HepG2 (cell line): ENCODE results near the gene ZNRD2. TPM values are rescaled to one million over a fixed set of nuclear protein-coding genes. Genes with fewer than 3 reads are reported as not detected.

Experiments used
- ASH2L ChIP-seq: fragments of 300-600, 200-600 bp; sonication (generic); IDR thresholded peaks from 2 replicates; pipeline ENCODE4 v1.7.0; 2017; ENCODE audit warnings: low read depth, mild to moderate bottlenecking, moderate library complexity, mixed read lengths, low read length; ENCODE audit not compliant: insufficient read length
- DNMT1 ChIP-seq: sonication (generic); formaldehyde crosslinking; IDR thresholded peaks from 2 replicates; pipeline ENCODE4 v1.5.1; 2020; ENCODE audit warnings: mild to moderate bottlenecking, missing genetic modification reagents
- ELF1 ChIP-seq: sonication (generic); formaldehyde crosslinking; IDR thresholded peaks from 2 replicates; pipeline ENCODE4 v1.4.0; 2020; ENCODE audit warnings: missing genetic modification reagents
- HNRNPLL ChIP-seq: fragments of 200-400 bp; formaldehyde crosslinking; IDR thresholded peaks from 2 replicates; pipeline ENCODE4 v1.6.1; 2017; ENCODE audit warnings: mild to moderate bottlenecking, low read depth, low read length; ENCODE audit not compliant: poor library complexity, severe bottlenecking
- RBFOX2 ChIP-seq: fragments of 200-400 bp; formaldehyde crosslinking; IDR thresholded peaks from 2 replicates; pipeline ENCODE4 v1.6.1; 2017; ENCODE audit warnings: low read depth, mild to moderate bottlenecking, low read length
- TRAFD1 ChIP-seq: sonication (generic); formaldehyde crosslinking; IDR thresholded peaks from 2 replicates; pipeline ENCODE4 v1.5.1; 2020; ENCODE audit warnings: missing genetic modification reagents, mild to moderate bottlenecking, borderline replicate concordance
- XBP1 ChIP-seq: sonication (generic); formaldehyde crosslinking; IDR thresholded peaks from 2 replicates; pipeline ENCODE4 v1.5.0; 2020; ENCODE audit warnings: missing genetic modification reagents
- ZKSCAN5 ChIP-seq: sonication (generic); formaldehyde crosslinking; IDR thresholded peaks from 2 replicates; pipeline ENCODE4 v1.5.1; 2020; ENCODE audit warnings: mild to moderate bottlenecking, missing genetic modification reagents
- polyA plus RNA-seq, 8 experiments: library from polyadenylated mRNA; depleted of rRNA in 3 of 8; stranded (reverse) in 7 of 8; unstranded in 1 of 8; fragments of >200 nt; fragmentation: Illumina TruSeq in 4 of 8; extraction: Trizol in 4 of 8; gene quantifications; 2 replicates each; pipeline versions ENCODE4 v1.2.1 to v1.2.3, GENCODE V29; 2011 to 2016; ENCODE audit warnings: low read depth in 4 of 8, missing spikeins in 1 of 8, mixed read lengths in 1 of 8; ENCODE audit not compliant: insufficient read depth in 1 of 8
- total RNA-seq, 5 experiments: library from RNA; depleted of rRNA; stranded (reverse); fragments of >200 nt; fragmentation: Illumina TruSeq; extraction: Trizol; gene quantifications; 2 replicates each; pipeline ENCODE4 v1.2.3, GENCODE V29; 2016; ENCODE audit warnings: low read depth in 1 of 5
- TF ChIP-seq, protein P1 (sequence below): sonication (generic); formaldehyde crosslinking; IDR thresholded peaks from 2 replicates; pipeline ENCODE4 v1.4.0; 2020; ENCODE audit warnings: missing genetic modification reagents
- TF ChIP-seq, protein P2 (sequence below): sonication (generic); formaldehyde crosslinking; IDR thresholded peaks from 2 replicates; pipeline ENCODE4 v1.4.0; 2020; ENCODE audit warnings: missing genetic modification reagents
- TF ChIP-seq, protein P3 (sequence below): sonication (generic); formaldehyde crosslinking; IDR thresholded peaks from 2 replicates; pipeline ENCODE4 v1.4.0; 2020; ENCODE audit warnings: missing genetic modification reagents, mild to moderate bottlenecking, borderline replicate concordance
- TF ChIP-seq, protein P4 (sequence below): IDR thresholded peaks from 2 replicates; pipeline ENCODE4 v1.6.1; 2018; ENCODE audit warnings: missing genetic modification reagents

ZNRD2 gene
- total and polyA plus RNA-seq, 2 of the 13 experiments (the other 11 are each of a cell fraction or from before 2014, with no cell fraction given): 29.2 to 34.0 TPM

GRCh38 chr11:65551572-65552387, 18.5 kb upstream of the ZNRD2 start (continued):
- TF ChIP-seq HNRNPLL: no peak
- no peak for TF ChIP-seq DNMT1 (CRISPR knock-in tag)
- no peak for TF ChIP-seq ASH2L
- TF ChIP-seq, protein P1, sequence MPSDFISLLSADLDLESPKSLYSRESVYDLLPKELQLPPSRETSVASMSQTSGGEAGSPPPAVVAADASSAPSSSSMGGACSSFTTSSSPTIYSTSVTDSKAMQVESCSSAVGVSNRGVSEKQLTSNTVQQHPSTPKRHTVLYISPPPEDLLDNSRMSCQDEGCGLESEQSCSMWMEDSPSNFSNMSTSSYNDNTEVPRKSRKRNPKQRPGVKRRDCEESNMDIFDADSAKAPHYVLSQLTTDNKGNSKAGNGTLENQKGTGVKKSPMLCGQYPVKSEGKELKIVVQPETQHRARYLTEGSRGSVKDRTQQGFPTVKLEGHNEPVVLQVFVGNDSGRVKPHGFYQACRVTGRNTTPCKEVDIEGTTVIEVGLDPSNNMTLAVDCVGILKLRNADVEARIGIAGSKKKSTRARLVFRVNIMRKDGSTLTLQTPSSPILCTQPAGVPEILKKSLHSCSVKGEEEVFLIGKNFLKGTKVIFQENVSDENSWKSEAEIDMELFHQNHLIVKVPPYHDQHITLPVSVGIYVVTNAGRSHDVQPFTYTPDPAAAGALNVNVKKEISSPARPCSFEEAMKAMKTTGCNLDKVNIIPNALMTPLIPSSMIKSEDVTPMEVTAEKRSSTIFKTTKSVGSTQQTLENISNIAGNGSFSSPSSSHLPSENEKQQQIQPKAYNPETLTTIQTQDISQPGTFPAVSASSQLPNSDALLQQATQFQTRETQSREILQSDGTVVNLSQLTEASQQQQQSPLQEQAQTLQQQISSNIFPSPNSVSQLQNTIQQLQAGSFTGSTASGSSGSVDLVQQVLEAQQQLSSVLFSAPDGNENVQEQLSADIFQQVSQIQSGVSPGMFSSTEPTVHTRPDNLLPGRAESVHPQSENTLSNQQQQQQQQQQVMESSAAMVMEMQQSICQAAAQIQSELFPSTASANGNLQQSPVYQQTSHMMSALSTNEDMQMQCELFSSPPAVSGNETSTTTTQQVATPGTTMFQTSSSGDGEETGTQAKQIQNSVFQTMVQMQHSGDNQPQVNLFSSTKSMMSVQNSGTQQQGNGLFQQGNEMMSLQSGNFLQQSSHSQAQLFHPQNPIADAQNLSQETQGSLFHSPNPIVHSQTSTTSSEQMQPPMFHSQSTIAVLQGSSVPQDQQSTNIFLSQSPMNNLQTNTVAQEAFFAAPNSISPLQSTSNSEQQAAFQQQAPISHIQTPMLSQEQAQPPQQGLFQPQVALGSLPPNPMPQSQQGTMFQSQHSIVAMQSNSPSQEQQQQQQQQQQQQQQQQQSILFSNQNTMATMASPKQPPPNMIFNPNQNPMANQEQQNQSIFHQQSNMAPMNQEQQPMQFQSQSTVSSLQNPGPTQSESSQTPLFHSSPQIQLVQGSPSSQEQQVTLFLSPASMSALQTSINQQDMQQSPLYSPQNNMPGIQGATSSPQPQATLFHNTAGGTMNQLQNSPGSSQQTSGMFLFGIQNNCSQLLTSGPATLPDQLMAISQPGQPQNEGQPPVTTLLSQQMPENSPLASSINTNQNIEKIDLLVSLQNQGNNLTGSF (CRISPR knock-in tag): no peak
- TF ChIP-seq, protein P2, sequence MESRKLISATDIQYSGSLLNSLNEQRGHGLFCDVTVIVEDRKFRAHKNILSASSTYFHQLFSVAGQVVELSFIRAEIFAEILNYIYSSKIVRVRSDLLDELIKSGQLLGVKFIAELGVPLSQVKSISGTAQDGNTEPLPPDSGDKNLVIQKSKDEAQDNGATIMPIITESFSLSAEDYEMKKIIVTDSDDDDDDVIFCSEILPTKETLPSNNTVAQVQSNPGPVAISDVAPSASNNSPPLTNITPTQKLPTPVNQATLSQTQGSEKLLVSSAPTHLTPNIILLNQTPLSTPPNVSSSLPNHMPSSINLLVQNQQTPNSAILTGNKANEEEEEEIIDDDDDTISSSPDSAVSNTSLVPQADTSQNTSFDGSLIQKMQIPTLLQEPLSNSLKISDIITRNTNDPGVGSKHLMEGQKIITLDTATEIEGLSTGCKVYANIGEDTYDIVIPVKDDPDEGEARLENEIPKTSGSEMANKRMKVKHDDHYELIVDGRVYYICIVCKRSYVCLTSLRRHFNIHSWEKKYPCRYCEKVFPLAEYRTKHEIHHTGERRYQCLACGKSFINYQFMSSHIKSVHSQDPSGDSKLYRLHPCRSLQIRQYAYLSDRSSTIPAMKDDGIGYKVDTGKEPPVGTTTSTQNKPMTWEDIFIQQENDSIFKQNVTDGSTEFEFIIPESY (CRISPR knock-in tag): peak; percentile 100
- TF ChIP-seq, protein P3, sequence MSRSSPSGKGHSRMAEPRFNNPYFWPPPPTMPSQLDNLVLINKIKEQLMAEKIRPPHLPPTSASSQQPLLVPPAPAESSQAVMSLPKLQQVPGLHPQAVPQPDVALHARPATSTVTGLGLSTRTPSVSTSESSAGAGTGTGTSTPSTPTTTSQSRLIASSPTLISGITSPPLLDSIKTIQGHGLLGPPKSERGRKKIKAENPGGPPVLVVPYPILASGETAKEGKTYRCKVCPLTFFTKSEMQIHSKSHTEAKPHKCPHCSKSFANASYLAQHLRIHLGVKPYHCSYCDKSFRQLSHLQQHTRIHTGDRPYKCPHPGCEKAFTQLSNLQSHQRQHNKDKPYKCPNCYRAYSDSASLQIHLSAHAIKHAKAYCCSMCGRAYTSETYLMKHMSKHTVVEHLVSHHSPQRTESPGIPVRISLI (CRISPR knock-in tag): 0 out of 2 replicates have a peak, but pooled peaks have one; percentile 20
- peak; percentile 34; the same call in 1 of the 2 replicates for TF ChIP-seq ELF1 (CRISPR knock-in tag)
- peak; percentile 69; the same call in 1 of the 2 replicates for TF ChIP-seq ZKSCAN5 (CRISPR knock-in tag)
- TF ChIP-seq, protein P4, sequence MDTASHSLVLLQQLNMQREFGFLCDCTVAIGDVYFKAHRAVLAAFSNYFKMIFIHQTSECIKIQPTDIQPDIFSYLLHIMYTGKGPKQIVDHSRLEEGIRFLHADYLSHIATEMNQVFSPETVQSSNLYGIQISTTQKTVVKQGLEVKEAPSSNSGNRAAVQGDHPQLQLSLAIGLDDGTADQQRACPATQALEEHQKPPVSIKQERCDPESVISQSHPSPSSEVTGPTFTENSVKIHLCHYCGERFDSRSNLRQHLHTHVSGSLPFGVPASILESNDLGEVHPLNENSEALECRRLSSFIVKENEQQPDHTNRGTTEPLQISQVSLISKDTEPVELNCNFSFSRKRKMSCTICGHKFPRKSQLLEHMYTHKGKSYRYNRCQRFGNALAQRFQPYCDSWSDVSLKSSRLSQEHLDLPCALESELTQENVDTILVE: 0 out of 2 replicates have a peak, but pooled peaks have one; percentile 21
- no peak for TF ChIP-seq XBP1 (CRISPR knock-in tag)
- TF ChIP-seq RBFOX2: peak; percentile 66
- peak; percentile 13; the same call in 1 of the 2 replicates for TF ChIP-seq TRAFD1 (CRISPR knock-in tag)
